Liver (tissue), 9 donors: ENCODE measurements around the gene SLC22A13. TPM values are rescaled to one million over a fixed set of nuclear protein-coding genes. Genes with fewer than 3 reads are reported as not detected.

Experiments used
- DNase-seq: peaks from one replicate; pipeline ENCODE4 v3.0.0-alpha.2; 2017; ENCODE audit warnings: low spot score
- H3K27ac ChIP-seq, 2 donors: one replicate each; pipeline ENCODE4 v1.7.0; 2013; ENCODE audit warnings: inconsistent platforms in 2 of 2, low read length in 2 of 2, control low read depth in 1 of 2, low read depth in 1 of 2, mild to moderate bottlenecking in 1 of 2
- H3K27me3 ChIP-seq, 4 donors: one replicate each; pipeline versions ENCODE4 v1.6.1 to v1.7.0; 2013; ENCODE audit warnings: low read length in 3 of 4, inconsistent platforms in 1 of 4, mild to moderate bottlenecking in 1 of 4, moderate library complexity in 1 of 4; ENCODE audit not compliant: control insufficient read depth in 4 of 4, insufficient read depth in 4 of 4
- H3K36me3 ChIP-seq, 4 donors: one replicate each; pipeline versions ENCODE4 v1.6.1 to v1.7.0; 2013; ENCODE audit warnings: low read length in 3 of 4, mild to moderate bottlenecking in 3 of 4, low read depth in 1 of 4, moderate library complexity in 1 of 4; ENCODE audit not compliant: control insufficient read depth in 4 of 4, insufficient read depth in 3 of 4
- H3K4me1 ChIP-seq, 4 donors: one replicate each; pipeline versions ENCODE4 v1.6.1 to v1.7.0; 2013; ENCODE audit warnings: low read length in 3 of 4, mild to moderate bottlenecking in 3 of 4, moderate library complexity in 1 of 4; ENCODE audit not compliant: control insufficient read depth in 4 of 4, insufficient read depth in 4 of 4
- H3K4me3 ChIP-seq, 3 donors: one replicate each; pipeline versions ENCODE4 v1.6.1 to v1.7.0; 2013; ENCODE audit warnings: low read length in 3 of 3, control low read depth in 1 of 3, low read depth in 1 of 3, mild to moderate bottlenecking in 1 of 3
- H3K9ac ChIP-seq, 2 donors: one replicate each; pipeline ENCODE4 v1.7.0; 2013; ENCODE audit warnings: low read length in 2 of 2, mild to moderate bottlenecking in 2 of 2, moderate library complexity in 2 of 2, control low read depth in 1 of 2, low read depth in 1 of 2
- H3K9me3 ChIP-seq, 4 donors: one replicate each; pipeline versions ENCODE4 v1.6.1 to v1.7.0; 2013; ENCODE audit warnings: low read length in 3 of 4; ENCODE audit not compliant: control insufficient read depth in 4 of 4
- EGR1 ChIP-seq, 2 donors: IDR thresholded peaks; 2 replicates each; pipeline ENCODE4 v1.6.1; 2016 to 2018; ENCODE audit warnings: antibody characterized with exemption in 2 of 2, low read depth in 2 of 2
- FOXA1 ChIP-seq: IDR thresholded peaks from 2 replicates; pipeline ENCODE4 v1.6.1; 2016; ENCODE audit warnings: antibody characterized with exemption
- GABPA ChIP-seq, 2 donors: IDR thresholded peaks in 1 of 2; conservative IDR thresholded peaks in 1 of 2; 2 replicates each; pipeline ENCODE4 v1.6.1; 2016; ENCODE audit warnings: antibody characterized with exemption in 2 of 2, mild to moderate bottlenecking in 1 of 2, moderate library complexity in 1 of 2
- HNF4G ChIP-seq: IDR thresholded peaks from 2 replicates; pipeline ENCODE4 v1.6.1; 2016; ENCODE audit warnings: antibody characterized with exemption
- REST ChIP-seq: IDR thresholded peaks from 2 replicates; pipeline ENCODE4 v1.6.1; 2016; ENCODE audit warnings: antibody characterized with exemption, mild to moderate bottlenecking
- RXRA ChIP-seq, 2 donors: IDR thresholded peaks; 2 replicates each; pipeline ENCODE4 v1.6.1; 2017 to 2018; ENCODE audit warnings: antibody characterized with exemption in 2 of 2, mild to moderate bottlenecking in 1 of 2
- SP1 ChIP-seq: IDR thresholded peaks from 2 replicates; pipeline ENCODE4 v1.6.1; 2018; ENCODE audit warnings: antibody characterized with exemption, mild to moderate bottlenecking
- TAF1 ChIP-seq: conservative IDR thresholded peaks from 2 replicates; pipeline ENCODE4 v1.6.1; 2016; ENCODE audit warnings: antibody characterized with exemption, mild to moderate bottlenecking
- WGBS: extraction: QIAGEN DNeasy Blood & Tissue Kit; methylation state at CpG from one replicate; pipeline ENCODE4 v1.1.7; 2013; 5-methylcytosine and 5-hydroxymethylcytosine counted together
- polyA plus RNA-seq, 2 donors: library from polyadenylated mRNA; stranded (reverse) in 1 of 2; unstranded in 1 of 2; fragments of 200-250 nt in 1 of 2; fragments of >200 nt in 1 of 2; fragmentation: Nextera tagmentation in 1 of 2; extraction: Ambion mirVana in 1 of 2; gene quantifications; one replicate each; pipeline versions ENCODE4 v1.2.1 to v1.2.3, GENCODE V29; 2013 to 2015
- total RNA-seq, 2 donors: library from RNA; depleted of rRNA; stranded (reverse); fragments of >200 nt; gene quantifications; one replicate each; pipeline ENCODE4 v1.2.3, GENCODE V29; 2014
- TF ChIP-seq, protein P1 (sequence below): IDR thresholded peaks from 2 replicates; pipeline ENCODE4 v1.6.1; 2016; ENCODE audit warnings: antibody characterized with exemption
- TF ChIP-seq, protein P2 (sequence below): fragments of 150-350 bp; IDR thresholded peaks from 2 replicates; pipeline ENCODE4 v1.5.1; 2017; ENCODE audit warnings: improper control_type of control experiment, low read depth, low read length; ENCODE audit not compliant: missing input control
- TF ChIP-seq, protein P3 (sequence below): IDR thresholded peaks from 2 replicates; pipeline ENCODE4 v1.6.1; 2016; ENCODE audit warnings: antibody characterized with exemption
- donor health status: healthy.
- donor health status: healthy.
- donor health status: healthy.
- donor health status: healthy.
- donor health status: healthy.

The SLC22A13 gene
- total and polyA plus RNA-seq, 4 donors: 0.10 to 0.42 (median 0.14) TPM; not detected in 1

DNA sequence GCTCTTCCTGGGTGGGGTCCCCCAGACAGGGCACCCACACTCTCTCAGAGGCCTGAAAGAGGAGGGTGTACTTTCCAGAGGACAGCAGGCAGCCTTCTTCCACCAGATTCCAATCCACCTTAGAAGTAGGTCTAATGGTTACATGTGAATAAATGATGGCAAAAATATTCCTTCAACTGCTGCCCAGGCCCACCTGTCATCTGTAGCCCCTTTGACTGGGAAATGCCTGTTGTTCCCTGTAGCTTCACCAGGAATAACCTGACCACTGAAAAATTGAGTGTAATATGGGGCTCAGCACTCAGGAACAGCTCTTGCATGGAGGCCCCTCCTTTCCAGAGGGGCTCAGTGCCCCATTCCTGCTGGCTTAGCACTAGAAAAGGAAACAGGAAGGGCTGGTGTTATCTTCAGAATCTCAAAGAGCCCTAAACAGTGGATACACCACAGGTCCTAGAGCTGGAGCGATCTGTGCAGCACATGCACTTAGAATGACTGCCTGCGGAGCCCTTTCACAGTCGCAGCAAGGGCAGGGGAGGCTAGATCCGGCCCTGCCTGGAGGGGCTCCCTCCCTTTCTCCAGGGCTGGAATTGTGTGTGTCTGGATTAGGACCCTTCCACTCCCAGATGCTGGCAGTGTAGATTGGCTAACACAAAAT is 48.6 kb downstream of the SLC22A13 start:
- H3K9ac ChIP-seq: no peak overlapping the region
- TF ChIP-seq, protein P1, sequence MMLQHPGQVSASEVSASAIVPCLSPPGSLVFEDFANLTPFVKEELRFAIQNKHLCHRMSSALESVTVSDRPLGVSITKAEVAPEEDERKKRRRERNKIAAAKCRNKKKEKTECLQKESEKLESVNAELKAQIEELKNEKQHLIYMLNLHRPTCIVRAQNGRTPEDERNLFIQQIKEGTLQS: no peak
- TF ChIP-seq SP1 (no peak), HNF4G (no peak), RXRA (IDR thresholded peaks at IDR 0.05) (no peak), REST (no peak), EGR1 (IDR thresholded peaks at IDR 0.05; ENCODE audit: low read depth in 2 of 2) (no peak)
- TF ChIP-seq, protein P2, sequence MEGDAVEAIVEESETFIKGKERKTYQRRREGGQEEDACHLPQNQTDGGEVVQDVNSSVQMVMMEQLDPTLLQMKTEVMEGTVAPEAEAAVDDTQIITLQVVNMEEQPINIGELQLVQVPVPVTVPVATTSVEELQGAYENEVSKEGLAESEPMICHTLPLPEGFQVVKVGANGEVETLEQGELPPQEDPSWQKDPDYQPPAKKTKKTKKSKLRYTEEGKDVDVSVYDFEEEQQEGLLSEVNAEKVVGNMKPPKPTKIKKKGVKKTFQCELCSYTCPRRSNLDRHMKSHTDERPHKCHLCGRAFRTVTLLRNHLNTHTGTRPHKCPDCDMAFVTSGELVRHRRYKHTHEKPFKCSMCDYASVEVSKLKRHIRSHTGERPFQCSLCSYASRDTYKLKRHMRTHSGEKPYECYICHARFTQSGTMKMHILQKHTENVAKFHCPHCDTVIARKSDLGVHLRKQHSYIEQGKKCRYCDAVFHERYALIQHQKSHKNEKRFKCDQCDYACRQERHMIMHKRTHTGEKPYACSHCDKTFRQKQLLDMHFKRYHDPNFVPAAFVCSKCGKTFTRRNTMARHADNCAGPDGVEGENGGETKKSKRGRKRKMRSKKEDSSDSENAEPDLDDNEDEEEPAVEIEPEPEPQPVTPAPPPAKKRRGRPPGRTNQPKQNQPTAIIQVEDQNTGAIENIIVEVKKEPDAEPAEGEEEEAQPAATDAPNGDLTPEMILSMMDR: no peak
- TF ChIP-seq, protein P3, sequence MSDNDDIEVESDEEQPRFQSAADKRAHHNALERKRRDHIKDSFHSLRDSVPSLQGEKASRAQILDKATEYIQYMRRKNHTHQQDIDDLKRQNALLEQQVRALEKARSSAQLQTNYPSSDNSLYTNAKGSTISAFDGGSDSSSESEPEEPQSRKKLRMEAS: no peak
- no peaks in the 10 kb centered on the region for H3K27me3 ChIP-seq
- no peaks in the 10 kb centered on the region for H3K9me3 ChIP-seq
- 77% methylated on average over 4 of the region's 4 CpGs for WGBS
- DNase-seq: no peak
- H3K27ac ChIP-seq: no peak overlapping the region
- no peak overlapping the region for H3K4me3 ChIP-seq
- H3K36me3 ChIP-seq: no peaks in the 10 kb centered on the region
- H3K4me1 ChIP-seq: no peaks in the 10 kb centered on the region

GRCh38 chr3:38314764-38315487 is 49.3 kb downstream of the SLC22A13 start:
- H3K4me3 ChIP-seq: no peak overlapping the region
- no peaks in the 10 kb centered on the region for H3K4me1 ChIP-seq
- H3K9ac ChIP-seq: no peak overlapping the region
- no peak for DNase-seq
- H3K27me3 ChIP-seq: no peaks in the 10 kb centered on the region
- TF ChIP-seq FOXA1 (no peak), GABPA (IDR thresholded peaks at IDR 0.05 in 1 of 2, conservative IDR thresholded peaks at IDR 0.05 in 1 of 2) (no peak), TAF1 (no peak), HNF4G (no peak)
- no peaks in the 10 kb centered on the region for H3K36me3 ChIP-seq
- WGBS: 82% methylated on average over 5 of the region's 5 CpGs
- H3K9me3 ChIP-seq: no peaks in the 10 kb centered on the region
- no peak overlapping the region for H3K27ac ChIP-seq
